GM21515 (cell line): ENCODE measurements around the gene MSL3B.

Experiments used
- ATAC-seq: cut with Tn5 transposase; IDR thresholded peaks from one replicate; pipeline ENCODE4 v1.9.1; 2021; ENCODE audit not compliant: unreplicated experiment

MSL3B gene

GRCh38 chr2:233835230-233836186 lies 32.7 kb downstream of the MSL3B start:
- no peak for ATAC-seq

- ATAC-seq = no peak
Measured at GRCh38 chr2:233833345-233833744, 34.8 kb downstream of the MSL3B start.

DNA sequence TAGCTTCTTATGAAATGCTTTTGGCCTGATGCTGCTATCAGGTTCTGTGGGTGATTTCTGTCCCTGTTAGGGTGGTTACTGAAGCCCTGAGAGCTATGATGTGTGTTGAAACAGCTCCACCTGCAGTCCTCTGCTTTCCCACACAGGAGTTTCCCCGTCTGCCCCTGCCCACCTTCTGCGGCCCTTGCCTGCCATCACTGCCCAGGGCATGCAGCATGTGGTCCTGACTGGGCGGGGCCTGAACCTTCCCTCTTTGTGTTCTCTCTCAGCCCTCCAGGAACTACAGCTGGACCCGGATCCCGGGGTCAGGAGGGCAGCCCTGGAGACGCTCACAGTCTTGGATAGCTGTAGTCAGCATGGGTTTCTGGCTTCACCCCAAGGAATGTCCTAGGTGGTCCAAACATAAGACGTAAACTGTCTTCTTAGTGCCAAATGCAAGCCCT lies 35.3 kb downstream of the MSL3B start:
- ATAC-seq = no peak

DNA sequence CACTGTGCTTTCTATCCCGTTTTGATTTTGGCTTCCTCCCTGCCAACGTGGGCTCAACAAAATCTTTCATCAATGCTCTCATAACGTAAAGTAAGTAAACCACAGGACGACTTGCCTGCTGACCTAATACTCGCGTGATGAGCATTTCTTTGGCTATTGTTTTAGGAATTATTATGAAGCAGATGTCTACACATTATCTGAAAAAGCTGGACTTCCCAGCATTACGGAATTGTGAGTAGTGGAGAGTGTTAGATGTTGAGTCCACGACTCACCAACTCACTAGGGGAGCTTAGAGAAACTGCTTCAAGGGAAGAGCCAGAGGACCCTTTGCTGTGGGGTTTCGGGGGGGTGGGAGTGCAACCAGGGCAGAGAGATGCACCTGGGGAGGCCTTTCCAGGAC lies 35.8 kb downstream of the MSL3B start:
- no peak for ATAC-seq

DNA sequence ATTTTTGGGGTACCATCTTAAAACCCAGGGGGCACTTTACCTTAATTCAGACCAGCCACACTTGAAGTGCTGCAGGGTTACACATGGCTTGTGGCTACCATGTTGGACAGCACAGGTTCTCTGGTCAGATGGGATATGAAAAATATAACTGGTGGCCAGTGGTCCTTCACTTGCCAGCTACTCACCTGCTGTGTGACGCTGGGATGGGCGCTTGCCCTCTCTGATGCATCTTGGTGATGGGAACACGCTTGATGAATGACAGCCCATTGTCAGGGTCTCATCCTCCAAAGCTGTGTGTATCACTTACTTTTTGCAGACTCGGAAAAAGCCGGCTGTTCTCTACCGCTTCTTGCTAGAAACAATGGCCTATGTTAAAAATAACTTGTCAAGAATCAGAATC lies 36.3 kb downstream of the MSL3B start:
- ATAC-seq = no peak

- no peak for ATAC-seq
Measured at GRCh38 chr2:233831011-233831721, 37.0 kb downstream of the MSL3B start.

DNA sequence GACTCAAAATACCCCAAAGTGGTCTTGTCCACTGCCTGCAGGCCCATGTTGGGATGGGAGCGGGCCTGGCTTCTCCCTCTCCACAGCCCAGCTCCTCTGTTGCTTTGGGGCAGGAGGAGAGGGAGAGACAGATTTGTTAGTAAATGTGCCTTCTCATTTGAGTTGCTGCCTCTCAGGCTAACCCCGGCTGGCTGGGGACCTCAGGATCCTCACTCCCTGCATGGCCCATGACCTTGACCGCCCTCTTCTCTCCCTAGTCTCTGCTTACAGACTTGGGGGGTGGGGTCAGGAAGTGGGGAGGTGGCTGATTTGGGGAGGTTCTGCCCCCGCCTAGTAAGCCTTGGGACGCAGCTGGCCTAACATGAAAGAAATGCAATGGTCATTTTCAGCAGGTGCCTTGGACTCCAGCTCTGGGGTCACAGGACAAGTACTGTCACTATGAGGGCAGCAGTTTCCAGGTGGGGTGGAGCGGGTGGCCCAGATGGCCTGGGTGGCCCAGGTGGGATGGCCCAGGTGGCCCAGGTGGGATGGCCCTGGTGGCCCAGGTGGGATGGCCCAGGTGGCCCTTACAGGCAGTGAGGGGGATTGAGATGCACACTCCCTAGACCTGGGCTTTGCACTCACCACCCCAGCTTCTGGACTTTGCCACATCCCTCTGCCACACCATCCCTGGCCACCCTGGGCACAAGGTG lies 37.9 kb downstream of the MSL3B start:
- ATAC-seq = no peak

DNA sequence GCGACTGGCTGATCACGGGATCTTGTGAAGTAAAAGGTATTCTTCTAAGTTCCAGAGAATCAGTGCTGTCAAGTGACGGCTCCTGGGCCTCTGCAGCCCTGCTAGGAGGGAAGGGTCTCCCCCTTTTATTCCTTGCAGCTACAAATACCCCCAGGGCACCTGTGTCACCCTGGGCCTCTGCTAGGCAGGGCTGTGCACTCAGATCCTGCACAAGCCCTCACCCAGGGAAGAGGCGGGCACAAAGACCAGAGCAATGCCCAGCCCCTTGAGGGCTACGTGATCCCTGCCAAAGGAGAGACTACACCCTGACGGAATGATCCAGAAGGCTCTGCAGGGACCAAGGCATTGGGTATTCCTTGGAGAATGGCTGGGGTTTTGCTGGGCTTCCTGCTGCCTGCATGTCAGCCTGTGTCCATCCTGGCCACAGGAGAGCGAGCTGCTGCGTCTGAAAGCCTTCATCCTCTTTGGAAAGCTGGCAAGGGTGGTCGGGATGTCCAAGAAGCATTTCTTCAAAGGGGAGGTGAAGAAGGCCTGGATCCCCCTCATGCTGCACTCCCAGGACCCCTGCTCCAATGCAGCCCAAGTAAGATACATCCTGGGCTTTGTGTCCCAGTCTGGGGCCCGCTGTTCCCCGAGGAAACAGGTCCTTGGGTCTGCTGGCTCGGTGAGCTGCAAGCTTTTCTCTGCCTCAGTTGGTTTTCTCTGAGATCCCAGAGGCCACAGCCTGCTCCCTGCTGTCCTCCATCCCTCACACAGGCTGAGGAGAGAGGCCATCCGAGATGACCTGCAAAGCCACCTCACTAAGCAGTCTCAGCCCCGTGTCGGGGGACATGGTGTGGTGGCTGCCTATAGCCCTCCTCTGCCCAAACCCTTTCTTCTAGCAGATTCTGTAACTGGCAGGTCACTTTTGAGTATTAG lies 38.7 kb downstream of the MSL3B start:
- ATAC-seq = no peak

DNA sequence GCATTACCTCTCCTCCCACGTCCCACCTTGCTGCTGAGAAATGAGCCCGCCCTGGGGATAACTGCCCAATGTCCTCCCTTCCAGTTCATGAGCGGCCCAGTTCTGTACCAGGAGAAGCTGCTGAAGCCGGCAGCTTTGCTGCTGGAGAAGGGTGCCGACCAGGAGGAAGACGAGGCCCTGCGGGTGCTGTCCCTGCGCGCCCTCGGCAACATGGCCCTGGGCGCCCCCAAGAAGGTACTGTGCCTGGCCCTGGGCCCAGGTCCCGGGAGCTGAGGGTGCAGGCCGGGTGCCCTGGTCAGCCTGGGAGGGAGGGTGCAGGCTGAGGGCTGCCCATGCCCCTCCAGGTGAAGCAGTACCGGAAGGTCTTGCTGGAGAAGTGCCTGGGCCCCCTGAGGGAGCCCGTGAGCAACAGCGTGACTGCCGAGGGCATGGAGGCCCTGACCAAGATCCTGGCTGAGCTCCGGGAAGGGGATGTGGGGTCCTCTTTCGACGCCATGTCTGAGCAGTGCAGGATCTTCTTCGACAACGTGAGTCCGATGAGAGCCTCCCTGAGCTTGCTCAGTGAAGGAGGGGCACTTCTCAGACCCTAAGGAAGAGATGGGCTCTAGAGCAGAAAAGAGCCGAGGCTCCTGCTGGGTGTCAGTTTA lies 39.5 kb downstream of the MSL3B start:
- no peak for ATAC-seq

GRCh38 chr2:233824373-233824772 lies 43.8 kb downstream of the MSL3B start:
- no peak for ATAC-seq

DNA sequence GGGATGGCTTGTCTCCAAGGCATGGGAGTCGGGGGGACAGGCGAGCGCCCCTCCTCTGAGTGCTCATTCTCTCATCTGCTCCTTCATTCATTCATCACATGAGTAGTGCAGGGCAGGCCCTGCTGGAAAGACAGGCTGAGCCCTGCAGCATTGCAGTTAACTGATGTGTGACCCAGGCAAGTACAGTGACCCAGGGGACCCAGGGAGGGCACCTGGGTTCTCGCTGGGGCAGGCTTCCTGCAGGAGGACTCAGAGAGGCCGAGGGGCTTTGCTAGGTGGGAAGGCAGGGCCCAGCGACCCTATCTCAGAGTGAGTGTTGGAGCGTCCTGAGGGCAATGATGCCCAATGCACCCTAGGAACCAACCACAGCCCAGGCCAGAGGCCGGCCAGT lies 44.5 kb downstream of the MSL3B start:
- no peak for ATAC-seq

GRCh38 chr2:233822781-233823730 lies 45.1 kb downstream of the MSL3B start:
- no peak for ATAC-seq

- no peak for ATAC-seq
Measured at GRCh38 chr2:233822101-233822771, 46.0 kb downstream of the MSL3B start.

GRCh38 chr2:233821709-233822100 lies 46.5 kb downstream of the MSL3B start:
- ATAC-seq = no peak

- ATAC-seq = no peak
Measured at GRCh38 chr2:233821196-233821595, 47.0 kb downstream of the MSL3B start.

- no peak for ATAC-seq
Measured at GRCh38 chr2:233820774-233821105, 47.4 kb downstream of the MSL3B start.

DNA sequence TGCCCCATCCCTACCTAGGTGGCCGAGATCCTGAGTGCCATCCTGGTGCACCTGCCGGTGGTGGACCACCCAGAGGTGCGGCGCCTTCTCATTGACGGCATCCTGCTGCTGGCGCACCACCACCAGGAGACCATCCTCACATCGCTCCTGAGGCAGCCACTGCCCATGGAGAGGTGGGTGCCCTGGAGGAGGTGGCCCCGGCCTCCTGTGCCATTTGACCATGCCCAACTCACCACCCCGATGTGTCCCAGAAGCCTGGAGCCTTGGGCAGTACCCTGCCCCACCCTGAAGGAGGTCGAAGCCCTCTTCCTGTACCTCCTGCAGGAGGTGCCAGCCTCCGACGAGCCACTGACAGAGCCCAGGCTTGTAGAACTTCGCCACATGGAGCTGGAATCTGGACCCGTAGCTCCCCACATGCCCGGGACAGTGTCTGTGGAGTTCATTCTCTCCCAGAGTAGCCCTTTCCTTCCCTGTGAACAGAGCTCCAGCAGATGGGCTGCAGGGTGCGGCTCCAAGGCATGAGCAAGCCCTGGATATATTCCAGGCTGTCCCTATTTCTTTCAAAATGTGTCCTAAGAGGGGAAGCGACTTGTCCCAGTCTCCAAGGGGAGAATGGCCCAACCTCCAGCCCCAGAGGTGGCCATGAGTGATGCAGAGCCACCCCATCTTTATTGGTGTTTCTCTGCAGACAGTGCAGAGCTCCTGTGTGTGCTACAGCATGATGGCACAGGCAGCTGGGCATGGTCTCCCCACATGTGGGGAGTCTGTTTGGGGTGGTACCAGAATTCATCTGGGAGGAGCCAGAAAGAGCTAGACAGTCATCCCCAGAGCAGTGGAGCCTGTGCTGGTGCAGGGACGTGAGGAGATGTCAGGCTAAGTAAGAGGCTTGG lies 48.1 kb downstream of the MSL3B start:
- ATAC-seq = no peak
